ENCODE measurements around the gene CCDC144A.
"Not testable (repeated sequence)": the region's sequence is repeated elsewhere in the genome, so short reads cannot be mapped to it uniquely, and the experiment has no call there.

DNA sequence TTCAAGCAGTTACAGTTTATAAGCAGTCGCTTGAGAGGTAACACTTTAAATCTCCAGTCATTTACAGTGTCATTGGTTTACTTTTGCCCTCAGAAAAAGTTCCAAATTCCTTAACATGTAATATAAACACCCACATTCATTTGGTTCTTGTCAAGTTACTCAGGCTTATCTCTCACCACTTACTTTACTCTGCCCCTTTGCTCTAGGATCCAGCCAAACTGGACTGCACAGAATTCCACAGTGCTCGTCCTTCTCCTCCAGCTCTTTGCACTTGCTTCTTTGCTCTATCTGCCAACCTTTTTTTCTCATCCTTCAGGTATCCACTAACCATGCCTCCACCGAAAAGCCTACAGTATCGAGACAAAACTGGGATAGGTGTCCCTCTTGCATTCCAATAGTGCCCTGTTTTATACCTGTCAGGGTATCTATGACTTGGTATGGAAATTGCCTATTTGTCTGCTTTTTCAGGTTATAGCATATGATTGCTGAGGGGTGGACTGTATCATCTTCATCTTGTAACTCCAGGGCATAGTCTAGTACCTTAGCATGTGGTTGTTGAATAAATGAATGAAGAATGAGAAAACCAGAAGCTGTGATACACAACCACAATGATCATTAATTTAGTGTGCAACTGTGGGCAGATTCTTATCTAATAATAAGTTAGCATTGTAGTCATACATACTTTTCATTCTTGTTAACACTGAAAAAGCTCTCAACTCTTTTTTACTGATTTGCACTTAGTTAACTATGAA, 82.5 kb downstream of the CCDC144A start:
- TF ChIP-seq, protein P1, sequence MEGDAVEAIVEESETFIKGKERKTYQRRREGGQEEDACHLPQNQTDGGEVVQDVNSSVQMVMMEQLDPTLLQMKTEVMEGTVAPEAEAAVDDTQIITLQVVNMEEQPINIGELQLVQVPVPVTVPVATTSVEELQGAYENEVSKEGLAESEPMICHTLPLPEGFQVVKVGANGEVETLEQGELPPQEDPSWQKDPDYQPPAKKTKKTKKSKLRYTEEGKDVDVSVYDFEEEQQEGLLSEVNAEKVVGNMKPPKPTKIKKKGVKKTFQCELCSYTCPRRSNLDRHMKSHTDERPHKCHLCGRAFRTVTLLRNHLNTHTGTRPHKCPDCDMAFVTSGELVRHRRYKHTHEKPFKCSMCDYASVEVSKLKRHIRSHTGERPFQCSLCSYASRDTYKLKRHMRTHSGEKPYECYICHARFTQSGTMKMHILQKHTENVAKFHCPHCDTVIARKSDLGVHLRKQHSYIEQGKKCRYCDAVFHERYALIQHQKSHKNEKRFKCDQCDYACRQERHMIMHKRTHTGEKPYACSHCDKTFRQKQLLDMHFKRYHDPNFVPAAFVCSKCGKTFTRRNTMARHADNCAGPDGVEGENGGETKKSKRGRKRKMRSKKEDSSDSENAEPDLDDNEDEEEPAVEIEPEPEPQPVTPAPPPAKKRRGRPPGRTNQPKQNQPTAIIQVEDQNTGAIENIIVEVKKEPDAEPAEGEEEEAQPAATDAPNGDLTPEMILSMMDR (IDR thresholded peaks at IDR 0.05), result not testable (repeated sequence)
- not testable (repeated sequence) for TF ChIP-seq RAD21 (conservative IDR thresholded peaks at IDR 0.05 in 1 of 2, IDR thresholded peaks at IDR 0.05 in 1 of 2); EP300 (IDR thresholded peaks at IDR 0.05); POLR2A (IDR thresholded peaks at IDR 0.05; ENCODE audit: low read length); MAFK (IDR thresholded peaks at IDR 0.05; ENCODE audit: partially characterized antibody)
- TF ChIP-seq, protein P2, sequence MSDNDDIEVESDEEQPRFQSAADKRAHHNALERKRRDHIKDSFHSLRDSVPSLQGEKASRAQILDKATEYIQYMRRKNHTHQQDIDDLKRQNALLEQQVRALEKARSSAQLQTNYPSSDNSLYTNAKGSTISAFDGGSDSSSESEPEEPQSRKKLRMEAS (IDR thresholded peaks at IDR 0.05), result not testable (repeated sequence)
- TF ChIP-seq, protein P3, sequence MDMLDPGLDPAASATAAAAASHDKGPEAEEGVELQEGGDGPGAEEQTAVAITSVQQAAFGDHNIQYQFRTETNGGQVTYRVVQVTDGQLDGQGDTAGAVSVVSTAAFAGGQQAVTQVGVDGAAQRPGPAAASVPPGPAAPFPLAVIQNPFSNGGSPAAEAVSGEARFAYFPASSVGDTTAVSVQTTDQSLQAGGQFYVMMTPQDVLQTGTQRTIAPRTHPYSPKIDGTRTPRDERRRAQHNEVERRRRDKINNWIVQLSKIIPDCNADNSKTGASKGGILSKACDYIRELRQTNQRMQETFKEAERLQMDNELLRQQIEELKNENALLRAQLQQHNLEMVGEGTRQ (IDR thresholded peaks at IDR 0.05), result not testable (repeated sequence)
